HS-27A (cell line): ENCODE measurements around the gene PDIK1L.
A peak's percentile ranks its signal among the peaks of the same experiment; 100 is the strongest.

Experiments
- DNase-seq: peaks from one replicate; pipeline ENCODE4 v3.0.0-alpha.2; 2012; ENCODE audit warnings: low read depth, missing footprints

The PDIK1L gene

GRCh38 chr1:26155370-26156284 lies 44.0 kb downstream of the PDIK1L start:
- no peak for DNase-seq

DNA sequence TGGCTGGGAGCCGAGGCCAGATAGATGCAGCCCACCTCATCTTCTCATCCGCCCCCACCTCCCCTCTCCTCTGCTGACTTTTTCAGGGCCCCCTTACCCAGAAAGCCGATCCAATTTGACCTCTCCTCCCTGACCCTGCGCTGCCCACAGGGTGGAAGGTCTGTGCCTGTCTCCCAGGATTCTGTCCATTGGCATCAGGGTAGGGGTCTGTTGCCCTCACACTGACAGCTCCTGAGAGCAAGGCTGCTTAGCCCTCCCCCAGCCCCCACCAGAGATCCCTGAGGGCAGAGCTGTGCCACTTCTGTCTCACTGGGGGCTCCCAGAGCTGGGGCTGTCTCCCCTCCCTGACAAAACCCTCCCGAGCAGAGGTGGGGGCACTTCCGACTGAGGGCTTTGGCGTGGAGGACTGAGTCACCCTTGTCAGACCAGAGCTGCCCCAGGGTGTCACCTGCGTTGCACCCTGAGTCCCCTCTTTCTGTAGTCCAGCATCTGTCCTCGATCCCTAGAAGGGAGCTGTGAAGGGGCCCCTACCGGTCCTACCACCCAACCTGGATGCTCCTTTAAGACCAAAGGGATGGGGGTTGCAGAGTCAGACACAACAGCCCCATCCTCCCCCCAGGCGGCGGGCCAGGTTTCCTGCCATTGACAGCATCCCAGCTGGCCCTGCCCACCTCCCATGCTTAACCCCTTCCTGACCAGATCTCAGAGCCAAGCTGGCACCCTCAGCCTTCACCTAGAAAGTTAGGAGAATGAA lies 44.8 kb downstream of the PDIK1L start:
- no peak for DNase-seq

DNA sequence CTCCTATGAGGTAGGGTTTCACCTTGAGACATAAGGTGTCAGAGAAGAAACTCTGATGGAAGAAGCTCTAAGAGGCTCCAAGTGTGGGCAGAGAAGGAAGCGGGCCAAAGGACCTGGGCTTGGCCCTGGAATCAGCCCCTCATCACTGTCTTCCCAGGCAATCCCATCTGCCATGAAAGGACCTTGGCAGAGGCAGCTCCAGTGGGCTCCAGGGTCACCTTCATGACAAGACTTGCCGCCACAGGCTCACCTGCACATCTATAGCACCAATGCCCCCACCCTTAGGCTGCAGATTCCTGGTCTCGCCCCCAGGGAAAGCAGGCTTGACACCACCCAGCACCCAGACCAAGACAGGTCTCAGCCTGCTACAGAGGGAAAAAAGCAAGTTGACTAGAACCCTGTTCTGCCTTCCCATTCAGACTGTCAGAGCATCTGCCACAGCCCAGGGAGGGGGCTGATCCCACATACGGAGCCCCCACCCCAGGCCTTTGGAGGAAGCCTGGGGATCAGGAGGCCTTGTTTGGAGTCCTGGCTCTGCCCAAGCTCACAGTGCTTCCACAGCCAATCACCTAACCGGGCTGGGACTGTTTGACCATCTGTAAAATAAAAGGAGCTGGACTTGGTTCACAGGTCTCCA lies 46.8 kb downstream of the PDIK1L start:
- no peak for DNase-seq

- no peak for DNase-seq
Measured at GRCh38 chr1:26158908-26159742, 47.5 kb downstream of the PDIK1L start, which contains the start of gene FAM110D. FAM110D (plus strand) TSS chr1:26159079; CDS start chr1:26161292, 2,213 bp downstream.

- no peak for DNase-seq
Measured at GRCh38 chr1:26159743-26160039, 48.1 kb downstream of the PDIK1L start.

DNA sequence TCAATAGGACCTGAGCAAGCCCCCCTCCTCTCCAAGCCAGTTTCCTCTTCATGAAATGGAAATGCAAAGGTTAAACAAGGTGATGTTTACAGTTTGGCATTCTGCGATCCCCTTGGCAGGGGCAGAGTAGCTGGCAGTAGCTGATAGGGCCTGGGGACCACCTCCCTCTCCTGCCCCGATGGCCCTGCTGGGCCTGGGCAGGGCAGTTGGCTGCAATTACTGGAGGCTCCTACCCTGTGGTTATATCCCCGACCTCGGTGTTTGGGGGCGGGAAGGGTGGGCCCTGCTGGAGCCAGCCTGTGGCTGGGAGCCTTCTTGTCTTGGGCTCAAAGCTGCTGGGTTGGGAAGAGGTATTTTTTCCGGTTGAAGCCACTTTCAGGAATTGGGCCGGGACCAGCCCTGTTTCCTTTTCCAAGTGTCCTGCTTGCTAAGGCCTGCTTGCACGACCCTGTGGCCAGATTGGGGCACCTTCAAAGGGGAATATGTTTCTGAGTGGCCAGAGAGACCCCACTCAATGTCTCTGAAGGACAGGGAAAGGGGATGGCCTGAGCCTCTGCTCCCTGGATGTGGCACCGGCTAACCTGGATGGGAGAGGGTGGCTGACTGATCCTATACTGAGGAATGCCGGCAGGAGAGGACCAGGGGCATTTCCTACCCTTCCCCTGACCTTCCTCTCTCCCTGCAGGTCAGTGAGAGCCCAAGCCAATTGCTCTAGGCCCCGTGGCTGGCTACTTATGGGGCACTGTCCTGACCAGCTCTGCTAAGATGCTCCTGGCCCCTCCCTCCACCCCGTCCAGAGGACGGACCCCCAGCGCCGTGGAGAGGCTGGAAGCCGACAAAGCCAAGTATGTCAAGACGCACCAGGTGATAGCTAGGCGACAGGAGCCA lies 49.1 kb downstream of the PDIK1L start:
- DNase-seq = no peak

DNA sequence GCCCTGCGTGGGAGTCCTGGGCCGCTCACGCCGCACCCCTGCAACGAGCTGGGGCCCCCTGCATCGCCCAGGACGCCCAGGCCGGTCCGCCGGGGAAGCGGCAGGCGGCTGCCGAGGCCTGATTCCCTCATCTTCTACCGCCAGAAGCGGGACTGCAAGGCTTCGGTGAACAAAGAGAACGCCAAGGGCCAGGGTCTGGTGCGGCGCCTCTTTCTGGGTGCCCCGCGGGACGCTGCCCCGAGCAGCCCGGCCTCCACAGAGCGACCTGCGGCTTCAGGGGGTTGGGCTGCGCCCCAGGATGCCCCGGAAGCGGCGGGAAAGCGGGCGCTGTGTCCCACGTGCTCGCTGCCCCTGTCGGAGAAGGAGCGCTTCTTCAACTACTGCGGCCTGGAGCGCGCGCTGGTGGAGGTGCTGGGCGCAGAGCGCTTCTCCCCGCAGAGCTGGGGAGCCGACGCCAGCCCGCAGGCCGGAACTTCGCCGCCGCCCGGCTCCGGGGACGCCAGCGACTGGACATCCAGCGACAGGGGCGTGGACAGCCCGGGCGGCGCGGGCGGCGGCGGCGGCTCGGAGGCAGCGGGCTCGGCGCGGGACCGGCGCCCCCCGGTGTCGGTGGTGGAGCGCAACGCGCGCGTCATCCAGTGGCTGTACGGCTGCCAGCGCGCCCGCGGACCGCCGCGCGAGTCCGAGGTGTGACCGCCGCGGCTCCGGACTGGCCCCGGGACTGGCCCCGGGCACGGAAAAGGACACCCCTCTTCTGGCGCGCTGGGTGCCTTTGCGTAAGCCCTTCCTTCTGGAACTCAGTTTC lies 50.0 kb downstream of the PDIK1L start:
- no peak for DNase-seq

- DNase-seq = no peak
Measured at GRCh38 chr1:26162220-26162709, 50.6 kb downstream of the PDIK1L start.

DNA sequence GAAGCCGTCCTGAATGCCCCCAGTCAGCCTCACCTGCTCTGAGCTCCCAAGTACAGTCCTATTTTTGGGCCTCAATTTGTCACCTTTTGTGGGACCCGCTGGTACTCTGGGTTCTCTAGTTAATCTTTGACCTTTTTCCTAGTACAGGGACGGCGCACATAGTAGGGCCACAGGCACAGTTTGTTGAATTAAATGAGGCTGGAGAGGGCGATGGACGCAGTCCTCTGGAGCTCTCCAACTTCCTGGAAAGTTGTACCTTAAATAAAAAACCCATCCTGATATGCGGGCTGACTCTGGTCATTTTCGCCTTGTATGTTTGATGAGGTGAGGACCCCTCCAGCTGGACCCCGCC lies 52.0 kb downstream of the PDIK1L start:
- DNase-seq = no peak

GRCh38 chr1:26164036-26164860 lies 52.6 kb downstream of the PDIK1L start:
- no peak for DNase-seq

- DNase-seq = no peak
Measured at GRCh38 chr1:26164861-26165842, 53.5 kb downstream of the PDIK1L start.

DNA sequence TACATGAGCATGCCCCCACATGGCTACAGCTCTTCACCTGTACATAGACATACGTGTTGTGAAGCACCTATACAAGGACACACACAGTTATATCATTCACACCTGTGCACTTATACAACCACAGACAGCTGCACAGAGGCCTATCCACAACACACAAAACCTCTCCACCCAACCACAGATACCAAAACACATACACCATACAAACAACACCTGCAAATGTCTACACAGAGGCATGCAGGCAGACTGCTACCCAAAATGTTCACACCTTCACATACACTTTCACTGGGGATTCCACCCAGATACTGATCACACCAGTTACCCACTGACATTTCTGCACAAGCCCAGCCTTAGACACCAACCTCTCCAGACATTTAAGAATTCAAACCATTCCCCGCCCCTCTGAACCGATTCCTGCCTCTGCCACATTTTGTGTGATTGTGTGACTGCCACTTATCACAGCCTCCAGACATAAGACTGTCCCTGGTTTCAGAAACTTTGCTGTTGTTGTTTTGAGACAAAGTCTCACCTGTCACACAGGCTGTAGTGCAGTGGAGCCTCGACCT lies 55.2 kb downstream of the PDIK1L start:
- no peak for DNase-seq

GRCh38 chr1:26168410-26169197 lies 57.0 kb downstream of the PDIK1L start, which contains the start of gene C1orf232:
C1orf232 (minus strand) TSS chr1:26168963; CDS start chr1:26168499, 464 bp downstream.
- no peak for DNase-seq

DNA sequence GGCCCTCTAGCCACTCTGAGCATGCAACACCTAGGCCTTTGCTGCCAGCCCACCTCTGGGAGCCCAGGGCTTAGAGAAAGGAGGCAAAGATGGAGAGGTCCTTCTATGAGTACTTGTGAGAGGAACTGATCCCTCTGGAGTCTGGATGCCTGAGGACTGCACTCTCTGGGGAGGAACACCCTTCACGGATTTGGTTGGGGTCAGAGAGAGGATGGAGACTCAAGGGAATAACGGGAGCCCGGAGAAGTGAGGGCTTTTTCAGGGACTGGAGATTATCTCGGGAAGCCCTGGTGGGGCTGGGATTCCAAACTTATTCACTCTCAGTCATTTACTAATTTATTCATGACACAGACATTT lies 57.6 kb downstream of the PDIK1L start:
- no peak for DNase-seq

GRCh38 chr1:26169669-26170471 lies 58.2 kb downstream of the PDIK1L start, which contains the start of gene ZNF593:
ZNF593 (plus strand) TSS chr1:26169908; CDS start chr1:26169984, 76 bp downstream.
- DNase-seq = peak; percentile 62

DNA sequence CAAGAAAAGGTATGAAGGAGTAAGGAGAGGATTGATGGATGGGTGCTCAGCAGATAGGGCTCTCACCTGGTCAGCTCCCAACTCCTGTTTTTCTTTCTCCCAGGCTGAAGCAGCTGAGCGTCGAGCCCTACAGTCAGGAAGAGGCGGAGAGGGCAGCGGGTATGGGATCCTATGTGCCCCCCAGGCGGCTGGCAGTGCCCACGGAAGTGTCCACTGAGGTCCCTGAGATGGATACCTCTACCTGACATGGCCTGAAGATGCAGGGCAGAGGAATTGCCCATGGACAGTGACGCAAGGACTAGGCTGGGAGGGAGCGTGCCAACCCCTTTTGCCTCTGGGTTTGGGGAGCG lies 58.8 kb downstream of the PDIK1L start:
- no peak for DNase-seq
